PFSK-1 (cell line): Measurements from ENCODE around the gene CDH7.

Experiments used
- FOXP2 ChIP-seq: optimal IDR thresholded peaks from 2 replicates; pipeline ENCODE3; 2011; ENCODE audit warnings: borderline replicate concordance, control low read depth, inconsistent platforms; ENCODE audit not compliant: insufficient read depth; ENCODE audit errors: extremely low read length, extremely low read depth
- POLR2AphosphoS5 ChIP-seq: IDR thresholded peaks from 2 replicates; pipeline ENCODE4 v1.6.1; 2012; ENCODE audit warnings: low read depth, mild to moderate bottlenecking, control low read depth, low read length, moderate library complexity
- REST ChIP-seq, 2 experiments: IDR thresholded peaks; 2 replicates each; pipeline versions ENCODE4 v1.6.1 to v1.8.0; 2011 to 2012; ENCODE audit warnings: low read depth in 2 of 2, low read length in 2 of 2, control low read depth in 1 of 2, inconsistent platforms in 1 of 2, mild to moderate bottlenecking in 1 of 2, moderate library complexity in 1 of 2; ENCODE audit not compliant: insufficient read depth in 1 of 2
- SIN3A ChIP-seq: IDR thresholded peaks from 2 replicates; pipeline ENCODE4 v1.6.1; 2012; ENCODE audit warnings: mild to moderate bottlenecking, low read length, moderate library complexity, borderline replicate concordance; ENCODE audit not compliant: insufficient read depth
- TAF1 ChIP-seq: IDR thresholded peaks from 2 replicates; pipeline ENCODE4 v1.6.1; 2012; ENCODE audit warnings: low read length, control low read depth, borderline replicate concordance; ENCODE audit not compliant: insufficient read depth

The CDH7 gene

DNA sequence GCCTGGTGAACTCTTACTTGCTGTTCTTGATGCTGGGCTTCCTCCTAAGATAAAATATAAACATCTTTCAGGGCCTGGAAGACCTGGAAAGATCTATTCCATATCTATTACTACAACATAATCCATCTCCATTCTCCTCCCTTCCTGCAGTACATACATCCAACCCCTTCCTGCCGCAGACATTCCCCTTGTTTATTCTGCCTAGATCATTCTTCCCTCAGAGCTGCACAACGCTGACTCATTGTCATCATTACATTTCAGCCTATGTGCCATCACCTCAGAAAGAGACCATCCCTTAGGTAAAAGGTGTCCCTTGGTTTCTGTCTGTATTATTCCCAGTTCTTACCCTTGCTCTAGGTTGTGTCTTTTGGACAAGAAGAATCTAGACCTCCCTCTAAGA is 2.5 kb upstream of the CDH7 start:
- TF ChIP-seq SIN3A (no peak), POLR2AphosphoS5 (no peak), TAF1 (no peak), FOXP2 (no peak), REST (IDR thresholded peaks at IDR 0.05; ENCODE audit: insufficient read depth in 1 of 2, low read depth in 2 of 2, low read length in 2 of 2) (no peak)

GRCh38 chr18:65749841-65750240 is 971 bp upstream of the CDH7 start:
- TF ChIP-seq TAF1 (no peak), REST (IDR thresholded peaks at IDR 0.05; ENCODE audit: insufficient read depth in 1 of 2, low read depth in 2 of 2, low read length in 2 of 2) (no peak), FOXP2 (no peak), POLR2AphosphoS5 (no peak), SIN3A (no peak)

DNA sequence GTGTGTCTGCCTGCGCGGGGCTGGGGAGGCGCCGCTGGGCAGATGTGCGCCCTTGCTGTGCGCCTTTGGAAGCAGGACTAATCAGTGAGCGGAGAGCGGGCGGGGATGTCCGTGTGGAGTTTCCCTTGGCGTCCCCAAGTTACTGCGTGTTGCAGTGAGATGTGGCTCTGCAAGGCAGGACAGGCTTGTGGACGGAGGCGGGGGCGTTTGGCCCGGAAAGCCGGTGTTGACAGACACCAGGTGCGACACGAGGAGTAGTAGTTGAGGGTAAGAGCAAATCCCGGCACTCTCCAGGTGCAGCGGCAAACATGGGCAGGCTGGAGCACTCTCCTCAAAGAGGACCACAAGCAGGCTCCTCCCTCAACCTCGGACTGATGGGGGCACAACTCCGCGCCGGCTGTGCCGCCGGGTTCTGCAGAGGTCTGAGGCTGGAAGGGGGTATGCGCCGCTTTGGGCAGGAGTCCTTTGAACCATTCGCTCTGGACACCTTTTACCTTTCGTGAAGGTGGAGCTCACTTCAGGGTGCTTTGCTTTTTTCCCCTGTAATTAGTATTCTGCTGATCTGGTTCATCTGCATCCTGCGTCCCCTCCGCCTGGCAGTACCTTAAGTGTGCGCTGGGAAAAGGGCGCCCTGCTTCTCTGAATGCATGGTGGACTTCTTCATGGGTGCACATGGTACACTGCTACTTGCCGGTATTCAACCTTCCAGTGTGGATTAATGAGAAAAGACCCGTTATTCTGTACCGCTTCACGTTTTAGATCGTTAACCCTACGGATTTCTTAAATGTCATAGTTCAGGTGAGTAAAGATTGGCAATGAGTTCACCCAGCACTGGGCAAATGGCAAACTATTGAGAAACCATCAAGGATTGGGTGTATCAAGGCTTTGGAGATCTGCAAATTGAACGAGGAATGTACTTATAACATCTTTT is 608 bp downstream of the CDH7 start:
- TF ChIP-seq POLR2AphosphoS5, result no peak
- TF ChIP-seq REST (IDR thresholded peaks at IDR 0.05; ENCODE audit: insufficient read depth in 1 of 2, low read depth in 2 of 2, low read length in 2 of 2), result no peak
- no peak for TF ChIP-seq SIN3A
- no peak for TF ChIP-seq TAF1
- TF ChIP-seq FOXP2, result no peak

DNA sequence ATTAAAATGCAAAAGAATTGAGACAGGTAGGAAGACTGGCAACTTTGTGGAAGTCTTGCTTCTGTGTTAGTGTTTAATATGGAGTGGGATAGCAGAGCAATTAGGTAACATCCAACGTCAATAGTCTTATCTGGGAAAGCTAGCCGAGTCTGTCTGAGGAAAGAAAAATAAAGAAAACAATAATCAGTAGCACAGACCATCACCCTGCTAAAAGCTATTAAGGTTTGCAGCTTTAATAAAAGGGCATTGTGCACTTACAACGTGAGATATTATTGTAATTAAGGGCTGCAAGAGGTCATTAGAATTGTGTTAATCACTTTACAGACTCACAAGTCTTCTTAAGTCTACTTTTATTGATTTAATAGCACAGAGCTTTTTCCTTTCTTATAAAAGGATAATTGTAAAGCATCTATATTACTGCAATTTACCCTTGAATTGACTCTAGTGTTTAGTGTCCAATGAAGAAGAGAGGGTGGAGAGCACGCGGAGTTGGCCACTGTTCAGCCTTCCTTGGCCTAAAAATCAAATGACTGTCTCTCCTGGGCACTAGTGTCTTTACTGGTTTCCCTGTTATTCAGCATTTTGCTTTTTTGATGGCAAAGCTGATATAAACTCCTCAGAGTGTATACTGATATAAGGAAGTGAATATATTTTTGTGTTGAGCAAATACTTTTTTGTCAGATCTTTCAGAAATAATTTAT is 2.0 kb downstream of the CDH7 start:
- TF ChIP-seq SIN3A (no peak), FOXP2 (no peak), POLR2AphosphoS5 (no peak), REST (IDR thresholded peaks at IDR 0.05; ENCODE audit: insufficient read depth in 1 of 2, low read depth in 2 of 2, low read length in 2 of 2) (no peak), TAF1 (no peak)
